GM04504 (cell line): ENCODE data around the gene CLIP1.
A peak's percentile ranks its signal among the peaks of the same experiment; 100 is the strongest.
"Not testable (repeated sequence)": the region's sequence is repeated elsewhere in the genome, so short reads cannot be mapped to it uniquely, and the experiment has no call there.

Experiments used
- DNase-seq: peaks from one replicate; pipeline ENCODE4 v3.0.0-alpha.2; 2012; ENCODE audit warnings: low read depth

Gene CLIP1

GRCh38 chr12:122435186-122435585, 12.7 kb upstream of the CLIP1 start:
- DNase-seq: no peak

DNA sequence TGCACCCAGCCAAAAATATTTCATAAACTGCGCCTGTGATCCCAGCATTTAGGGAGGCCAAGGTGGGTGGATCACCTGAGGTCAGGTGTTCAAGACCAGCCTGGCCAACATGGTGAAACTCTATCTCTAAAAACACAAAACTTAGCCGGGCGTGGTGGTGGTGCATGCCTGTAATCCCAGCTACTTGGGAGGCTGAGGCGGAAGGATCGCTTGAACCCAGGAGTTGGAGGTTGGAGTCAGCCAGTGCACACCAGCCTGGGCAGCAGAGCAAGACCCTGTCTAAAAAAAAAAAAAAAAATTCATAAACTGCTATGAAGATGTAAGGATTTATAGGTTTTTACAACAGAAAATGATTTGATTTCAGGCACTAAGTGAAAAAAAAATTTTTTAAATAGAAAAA, 6.6 kb upstream of the CLIP1 start:
- not testable (repeated sequence) for DNase-seq

DNA sequence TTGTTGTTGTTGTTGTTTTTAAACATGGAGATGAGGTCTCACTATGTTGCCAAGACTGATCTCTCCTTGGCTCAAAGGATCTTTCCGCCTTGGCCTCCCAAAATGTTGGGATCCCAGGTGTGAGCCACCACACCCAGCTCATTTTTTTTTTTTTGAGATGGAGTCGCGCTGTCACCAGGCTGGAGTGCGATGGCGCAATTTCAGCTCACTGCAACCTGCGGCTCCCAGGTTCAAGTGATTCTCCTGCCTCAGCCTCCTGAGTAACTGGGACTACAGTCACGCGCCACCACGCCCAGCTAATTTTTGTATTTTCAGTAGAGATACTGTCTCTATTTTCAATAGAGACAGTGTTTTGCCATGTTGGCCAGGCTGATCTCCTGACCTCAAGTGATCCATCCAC, 4.9 kb upstream of the CLIP1 start:
- no peak for DNase-seq

DNA sequence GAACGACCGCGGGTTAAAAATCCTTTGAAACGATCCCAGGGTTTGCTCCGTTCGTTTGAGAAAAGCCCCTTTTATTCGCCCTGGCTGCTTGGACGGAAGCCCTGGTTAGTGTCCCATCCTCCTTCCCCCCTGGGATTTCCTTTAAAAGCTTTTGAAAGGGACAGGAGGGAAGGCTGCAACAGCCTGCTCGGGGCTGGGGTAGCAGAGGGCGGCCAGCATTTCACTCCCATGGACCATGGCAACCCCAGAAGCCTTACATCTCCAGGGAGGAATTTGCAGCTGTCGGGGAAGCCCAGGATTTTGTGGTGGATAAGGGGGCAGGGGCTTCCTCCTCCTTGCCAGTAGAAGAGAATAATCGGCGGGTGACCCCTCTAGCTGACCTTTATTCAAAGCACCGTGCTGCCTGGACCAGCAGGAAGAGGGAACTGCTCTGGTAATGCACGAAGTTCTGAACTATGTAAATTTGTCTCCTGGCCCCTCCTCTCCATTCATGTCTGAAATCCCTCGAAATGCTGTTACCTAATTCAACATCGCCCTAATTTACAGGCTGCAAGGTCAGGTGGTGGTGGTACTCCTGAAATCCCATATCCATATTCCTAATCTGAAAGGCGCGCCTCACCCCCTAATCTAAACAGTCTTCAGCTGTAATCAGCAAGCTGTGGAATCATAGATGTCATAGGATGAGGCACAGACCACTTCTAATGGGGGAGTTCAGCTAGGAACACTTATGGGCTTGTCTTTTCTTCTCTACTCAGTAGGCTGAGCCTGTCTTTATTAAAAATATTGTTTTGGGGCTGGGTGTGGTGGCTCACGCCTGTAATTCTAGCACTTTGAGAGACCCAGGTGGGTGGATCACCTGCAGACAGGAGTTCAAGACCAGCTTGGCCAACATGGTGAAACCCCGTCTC, 1.0 kb upstream of the CLIP1 start:
- no peak for DNase-seq

DNA sequence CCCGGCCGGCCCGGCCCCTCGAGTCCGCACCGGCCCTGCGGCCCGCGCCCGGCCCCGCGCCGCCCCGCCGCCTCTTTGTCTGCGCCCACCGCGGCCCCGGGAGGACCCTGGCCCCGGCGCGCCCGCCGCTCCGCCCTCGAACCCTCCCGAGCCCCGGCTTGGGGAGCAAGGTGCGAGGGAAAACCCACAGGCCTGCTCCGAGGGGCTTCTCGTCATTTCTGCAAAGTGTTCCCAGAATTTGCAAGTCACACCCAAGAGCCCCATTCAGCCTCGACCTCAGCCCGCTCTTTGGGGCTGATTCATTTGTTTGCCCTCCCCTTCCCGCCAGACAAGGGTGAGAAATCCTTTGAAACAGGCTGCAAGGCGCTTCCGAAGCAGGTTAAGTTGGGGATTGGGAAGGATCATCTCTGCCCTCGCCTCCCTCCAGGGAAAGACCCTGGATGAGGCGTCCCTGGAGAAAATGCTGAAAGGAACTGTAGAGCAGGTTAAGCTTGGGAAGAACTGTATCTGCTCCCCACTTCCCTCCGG, 325 bp upstream of the CLIP1 start:
- no peak for DNase-seq

DNA sequence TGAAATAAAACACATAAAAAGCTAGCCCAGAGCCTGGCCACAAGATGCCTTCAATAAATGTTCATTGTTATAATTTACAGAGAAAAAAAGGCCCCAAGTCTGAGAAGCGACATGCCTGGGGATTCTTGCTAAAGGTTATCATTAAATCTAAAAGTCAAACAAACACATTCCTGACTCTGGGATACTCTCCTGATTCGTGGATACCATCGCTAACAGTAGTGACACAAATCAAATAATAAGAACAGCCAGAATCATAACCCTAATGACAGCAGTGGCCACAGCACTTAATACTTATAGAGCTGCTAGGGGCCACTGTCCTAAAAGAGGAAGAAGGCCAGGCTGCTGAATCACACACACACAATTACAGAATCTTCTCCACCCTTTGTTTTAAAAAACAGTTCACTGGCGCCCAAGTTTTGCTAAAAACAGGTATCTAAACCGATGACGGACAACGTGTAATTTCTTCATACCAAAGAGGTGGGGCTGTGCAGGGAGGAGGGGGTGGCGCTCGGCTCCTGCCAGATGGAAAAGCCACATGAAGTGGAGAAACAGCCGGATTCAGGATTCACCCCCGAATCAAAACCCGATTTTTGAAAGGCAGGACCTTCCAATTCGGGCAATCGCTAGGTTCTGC, 1.2 kb downstream of the CLIP1 start:
- no peak for DNase-seq

GRCh38 chr12:122420471-122421162, 1.9 kb downstream of the CLIP1 start:
- no peak for DNase-seq

DNA sequence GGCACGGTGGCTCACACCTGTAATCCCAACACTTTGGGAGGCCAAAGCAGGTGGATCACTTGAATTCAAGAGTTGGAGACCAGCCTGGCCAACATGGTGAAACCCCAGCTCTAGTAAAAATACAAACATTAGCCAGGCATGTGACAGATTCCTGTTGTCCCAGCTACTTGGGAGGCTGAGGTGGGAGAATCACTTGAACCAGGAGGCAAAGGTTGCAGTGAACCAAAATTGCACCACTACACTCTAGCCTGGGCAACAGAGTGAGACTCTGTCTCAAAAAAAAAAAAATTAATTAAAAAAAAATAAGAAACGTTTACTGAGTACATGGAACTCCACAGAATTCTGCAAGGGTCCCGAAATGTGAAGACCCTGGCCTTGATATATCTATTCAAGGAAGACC, 3.4 kb downstream of the CLIP1 start:
- not testable (repeated sequence) for DNase-seq

GRCh38 chr12:122415665-122416064, 6.8 kb downstream of the CLIP1 start:
- DNase-seq: not testable (repeated sequence)

DNA sequence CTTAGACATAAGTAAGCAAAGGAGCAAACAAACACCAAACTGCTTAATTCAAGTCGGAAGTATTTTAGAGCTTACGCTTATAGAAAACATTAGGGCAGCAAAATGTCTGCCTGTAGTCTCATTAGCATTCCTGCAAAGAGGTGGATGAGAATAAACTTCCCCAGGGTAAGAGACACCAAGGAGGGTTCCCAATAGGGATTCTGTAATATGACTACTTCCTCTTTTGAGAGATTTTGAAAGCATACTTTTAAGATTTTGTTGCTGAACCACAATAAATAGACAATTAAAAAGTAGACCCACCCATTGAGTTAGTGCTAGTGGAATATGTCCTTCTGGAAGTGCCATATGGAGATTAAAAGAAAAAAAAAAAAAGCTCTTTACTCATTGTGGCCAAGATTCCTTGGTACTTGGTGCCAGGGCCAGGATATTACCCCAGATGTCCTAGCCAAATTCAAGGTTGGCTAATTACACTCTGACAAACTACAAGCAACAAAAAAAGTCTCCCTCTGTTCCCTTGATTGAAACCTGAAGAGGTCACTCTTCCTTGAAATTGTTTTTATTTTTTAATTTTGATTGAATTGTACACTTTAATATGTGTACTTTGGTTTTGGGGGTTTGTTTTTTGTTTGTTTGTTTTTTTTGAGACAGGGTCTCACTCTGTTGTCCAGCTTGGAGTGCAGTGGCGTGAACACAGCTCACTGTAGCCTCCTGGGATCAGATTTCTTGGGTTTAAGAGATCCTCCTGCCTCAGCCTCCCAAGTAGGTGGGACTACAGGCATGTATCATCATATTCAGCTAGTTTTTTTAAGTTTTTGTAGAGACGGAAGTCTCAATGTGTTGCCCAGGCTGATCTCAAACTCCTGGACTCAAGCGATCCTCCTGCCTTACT, 8.7 kb downstream of the CLIP1 start:
- DNase-seq: no peak

DNA sequence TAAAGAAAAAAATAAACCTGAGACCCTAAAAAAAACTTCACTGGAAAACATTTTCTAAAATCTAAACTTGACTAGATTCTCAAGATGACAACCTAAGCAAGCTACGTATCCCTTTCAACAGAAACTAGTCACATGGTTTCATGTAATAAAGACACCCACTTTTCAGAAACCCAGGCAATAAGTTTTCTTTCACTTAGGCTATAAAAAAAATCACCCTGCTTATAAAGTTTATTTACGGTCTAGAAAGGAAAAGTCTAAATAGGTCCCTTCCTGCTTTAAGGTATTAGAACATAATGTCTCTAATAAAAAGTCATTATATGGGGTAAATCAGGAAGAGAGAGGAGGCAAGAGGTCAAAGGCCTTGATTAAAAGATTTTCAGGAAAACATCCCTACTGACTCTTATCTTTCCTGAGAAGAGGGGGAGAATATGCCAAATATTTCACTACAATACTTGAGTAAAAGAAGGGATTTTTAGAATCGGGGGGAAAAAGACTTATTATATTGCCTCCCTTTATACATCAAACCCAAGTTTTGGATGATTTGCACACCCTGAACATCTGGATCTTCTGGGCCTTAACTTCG, 9.5 kb downstream of the CLIP1 start:
- no peak for DNase-seq

DNA sequence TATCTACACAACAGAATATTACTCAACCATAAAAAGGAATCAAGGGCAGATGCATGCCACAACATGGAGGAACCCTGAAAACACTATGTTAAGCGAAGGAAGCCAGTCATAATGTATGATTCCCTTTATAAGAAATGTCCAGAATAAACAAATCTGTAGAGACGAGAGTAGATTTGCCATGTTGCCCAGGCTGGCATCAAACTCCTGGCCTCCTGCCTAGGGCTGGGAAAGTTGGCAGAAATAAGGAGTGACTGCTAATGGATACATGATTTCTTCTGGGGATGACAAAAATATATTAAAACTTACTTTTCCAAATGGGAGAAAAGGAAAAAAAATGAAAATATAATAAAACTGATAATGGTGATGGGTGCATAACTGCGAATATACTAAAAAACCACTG, 10.9 kb downstream of the CLIP1 start:
- no peak for DNase-seq

GRCh38 chr12:122407208-122407607, 15.3 kb downstream of the CLIP1 start:
- no peak for DNase-seq

DNA sequence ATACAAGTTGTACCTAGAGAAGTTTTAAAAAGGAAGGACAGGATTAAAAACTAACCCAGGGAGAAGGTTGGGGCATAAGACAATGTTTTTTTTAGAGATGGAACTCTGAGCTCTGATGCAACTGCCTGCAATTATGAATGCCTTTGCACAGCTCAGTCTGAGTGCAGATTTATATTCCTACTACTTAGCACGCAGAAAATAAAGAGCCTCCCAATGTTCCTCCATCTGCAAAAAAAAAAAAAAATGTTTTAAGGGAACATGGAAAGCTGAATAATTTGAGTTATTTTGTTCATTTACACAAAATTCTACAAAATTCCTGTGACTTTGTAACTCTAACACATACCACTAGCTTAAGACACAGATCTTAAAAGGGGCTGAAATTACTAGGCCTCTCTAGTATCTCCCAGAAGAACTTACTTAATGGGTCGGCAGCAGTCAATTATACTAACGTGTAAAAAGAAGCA, 15.7 kb downstream of the CLIP1 start:
- peak; percentile 69 for DNase-seq

GRCh38 chr12:122403831-122404230, 18.6 kb downstream of the CLIP1 start:
- no peak for DNase-seq

GRCh38 chr12:122403115-122403770, 19.2 kb downstream of the CLIP1 start:
- no peak for DNase-seq

DNA sequence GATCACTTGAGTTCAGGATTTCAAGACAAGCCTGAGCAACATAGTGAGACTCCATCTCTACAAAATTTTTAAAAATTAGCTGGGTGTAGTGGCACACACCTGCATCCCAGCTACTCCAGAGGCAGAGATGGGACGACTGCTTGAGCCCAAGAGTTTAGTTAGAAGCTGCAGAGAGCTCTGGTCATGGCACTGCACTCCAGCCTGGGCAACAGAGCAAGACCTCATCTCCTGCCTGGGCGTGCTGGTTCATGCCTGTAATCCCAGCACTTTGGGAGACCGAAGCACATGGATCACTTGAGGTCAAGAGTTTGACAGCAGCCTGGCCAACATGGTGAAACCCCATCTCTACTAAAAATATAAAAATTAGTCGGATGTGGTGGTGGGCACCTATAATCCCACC, 20.2 kb downstream of the CLIP1 start:
- DNase-seq: no peak

DNA sequence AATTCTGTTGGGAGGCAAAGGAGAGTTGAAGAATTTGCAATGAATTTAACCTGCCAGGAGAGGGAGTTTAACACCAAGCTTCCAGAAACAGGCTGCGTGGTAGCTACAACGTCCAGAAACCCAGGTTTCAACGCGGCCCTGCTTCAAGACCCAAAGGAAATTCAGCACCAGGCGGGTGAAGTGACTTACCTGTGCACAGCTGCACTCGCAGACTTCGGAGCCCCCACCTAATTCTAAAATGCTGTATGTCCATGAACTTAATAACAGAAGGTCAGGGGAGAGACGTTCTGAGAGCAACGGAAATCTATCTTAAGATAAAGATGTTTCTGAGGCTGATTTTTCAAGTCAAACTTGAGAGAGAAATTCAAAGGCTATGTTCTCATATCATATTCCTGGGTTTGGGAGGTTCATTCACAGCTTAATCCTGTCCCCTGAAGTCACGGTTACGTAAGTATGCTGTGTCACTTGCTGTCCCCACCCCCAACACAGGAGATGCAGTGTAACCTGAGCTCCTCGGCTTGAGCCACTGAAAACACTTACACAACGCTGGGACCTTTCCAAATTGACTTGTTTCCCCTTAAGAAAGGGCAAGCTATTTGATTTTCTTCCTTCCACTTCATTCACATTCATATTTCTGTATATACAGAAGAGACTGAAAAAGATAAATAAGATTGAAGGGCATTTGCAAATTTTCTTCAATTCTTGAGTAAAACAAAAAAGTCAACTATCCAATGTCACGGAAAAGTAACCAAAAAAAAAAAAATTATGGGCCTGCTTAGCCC, 22.7 kb downstream of the CLIP1 start:
- DNase-seq: peak; percentile 87

- DNase-seq: no peak
Observed at GRCh38 chr12:122399254-122399591, 23.2 kb downstream of the CLIP1 start.

DNA sequence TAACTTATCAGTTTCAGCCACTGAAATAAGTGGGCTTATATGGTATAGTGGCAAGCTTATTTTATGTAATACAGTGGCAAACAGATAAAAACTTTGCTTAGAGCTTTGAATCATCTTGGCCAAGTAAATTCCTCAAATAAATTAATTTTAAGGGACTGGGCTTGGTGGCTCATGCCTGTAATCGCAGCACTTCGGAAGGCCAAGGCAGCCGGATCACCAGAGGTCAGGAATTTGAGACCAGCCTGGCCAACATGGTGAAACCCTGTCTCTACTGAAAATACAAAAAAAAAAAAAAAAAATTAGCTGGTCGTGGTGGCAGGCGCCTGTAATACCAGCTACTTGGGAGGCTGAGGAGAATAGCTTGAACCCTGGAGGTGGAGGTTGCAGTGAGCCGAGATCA, 24.5 kb downstream of the CLIP1 start:
- DNase-seq: not testable (repeated sequence)
